Stimulated activated CD4-positive, alpha-beta T cell treated with anti-CD3 and anti-CD28 coated beads, Interleukin-2, amount 100 ng/mL, for 48 hours (primary cell): Measurements from ENCODE around the gene SDK1.
"Not testable (repeated sequence)": the region's sequence is repeated elsewhere in the genome, so short reads cannot be mapped to it uniquely, and the experiment has no call there.

ENCODE experiments used
- DNase-seq, 2 donors: peaks; one replicate each; pipeline ENCODE4 v3.0.0-alpha.2; 2020

SDK1 gene

DNA sequence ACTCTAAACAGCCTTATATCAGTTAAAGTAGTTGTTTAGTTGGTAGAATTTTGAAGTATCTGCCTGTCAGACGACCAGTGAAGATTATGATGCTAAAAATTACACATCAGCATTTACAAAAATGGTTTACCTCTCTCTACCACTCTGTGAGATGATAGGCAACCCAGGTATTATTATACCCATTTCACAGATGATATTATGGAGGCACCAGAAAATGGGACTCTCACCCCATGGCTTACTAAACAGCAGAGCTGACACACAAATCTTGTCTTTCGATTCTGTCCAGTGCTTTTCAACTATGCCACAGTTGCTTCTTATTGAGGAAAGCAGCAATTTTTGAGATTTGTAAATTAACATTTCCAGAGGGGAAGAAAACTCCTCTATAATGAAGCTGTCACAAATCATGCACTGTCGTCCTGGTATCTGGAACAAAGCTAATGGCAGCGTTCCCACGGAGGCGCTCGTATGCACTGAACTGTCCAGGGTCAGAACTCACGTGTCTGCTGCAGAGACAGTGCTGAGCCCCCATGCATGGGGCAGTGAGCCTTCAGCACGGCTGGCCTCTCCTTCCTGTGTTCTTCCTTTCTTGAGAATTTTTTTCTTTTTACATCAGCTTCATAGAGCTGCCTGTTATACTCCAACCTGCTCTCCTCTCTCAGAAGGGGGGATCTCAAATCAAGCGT lies 381.1 kb downstream of the SDK1 start:
- no peak for DNase-seq

DNA sequence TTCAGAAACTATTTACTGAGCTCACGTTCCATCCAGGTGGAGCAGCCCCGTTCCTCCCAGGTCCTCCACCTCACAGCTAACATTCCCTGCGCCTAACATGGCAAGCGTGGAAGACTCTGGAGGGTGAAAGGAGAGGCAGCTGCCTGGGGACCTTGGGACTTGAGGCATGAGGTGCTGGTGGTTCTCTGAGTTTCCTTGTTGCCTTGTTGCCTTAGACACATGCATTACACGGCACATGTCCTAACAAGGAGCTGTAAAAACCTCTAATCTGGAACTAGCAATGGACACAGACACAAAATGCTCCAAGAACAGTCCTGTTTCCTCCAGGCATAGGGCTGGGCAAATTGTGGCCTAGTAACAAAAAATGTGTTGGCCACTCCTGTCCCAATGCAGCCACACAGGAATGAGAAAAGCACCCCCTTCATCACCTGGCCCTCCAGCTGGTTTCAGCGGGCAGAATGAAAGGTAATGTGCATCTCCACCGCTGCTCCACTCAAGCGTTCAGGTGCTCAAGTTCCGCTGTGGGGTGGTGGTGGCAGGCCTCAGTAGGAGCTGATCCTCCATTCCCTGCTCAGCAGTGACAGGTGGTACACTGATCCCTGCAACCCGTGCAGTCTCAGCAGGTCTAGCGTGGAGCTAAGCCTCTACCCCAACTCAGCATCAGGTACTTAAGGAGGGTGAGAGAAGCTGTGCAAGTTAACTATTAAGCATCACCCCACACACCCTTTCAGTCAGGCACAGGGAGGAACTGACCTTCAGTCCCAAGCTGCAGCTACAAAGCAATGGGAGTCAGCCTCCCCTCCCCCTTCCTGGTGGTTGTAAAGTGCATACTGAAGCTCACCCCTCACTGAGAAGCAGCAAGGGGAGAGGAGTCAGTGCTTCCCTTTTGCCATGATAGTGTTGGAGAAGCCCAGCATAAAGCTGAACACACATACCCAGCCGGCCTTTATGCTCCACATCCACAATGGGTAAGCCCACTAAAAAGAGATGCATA lies 382.8 kb downstream of the SDK1 start:
- no peak for DNase-seq

DNA sequence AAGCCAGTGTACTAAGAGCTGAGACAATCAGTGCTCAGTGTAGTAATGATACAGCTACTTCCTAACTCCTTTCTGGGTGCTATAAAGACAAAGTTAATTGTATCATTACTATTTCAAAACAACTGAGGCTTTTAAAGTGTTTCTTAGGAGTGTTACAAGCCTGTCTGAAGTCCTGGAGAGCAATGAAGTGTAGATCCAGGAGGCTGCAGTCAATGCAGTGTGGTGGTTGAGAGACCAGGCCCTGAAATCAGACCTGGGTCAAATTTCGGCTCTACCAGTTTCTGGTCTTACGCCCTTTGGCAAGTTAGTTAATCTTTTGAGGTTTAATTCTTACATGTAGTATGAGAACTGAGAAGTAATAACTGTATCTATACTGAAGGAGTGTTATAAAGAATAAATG lies 387.0 kb downstream of the SDK1 start:
- DNase-seq = no peak

DNA sequence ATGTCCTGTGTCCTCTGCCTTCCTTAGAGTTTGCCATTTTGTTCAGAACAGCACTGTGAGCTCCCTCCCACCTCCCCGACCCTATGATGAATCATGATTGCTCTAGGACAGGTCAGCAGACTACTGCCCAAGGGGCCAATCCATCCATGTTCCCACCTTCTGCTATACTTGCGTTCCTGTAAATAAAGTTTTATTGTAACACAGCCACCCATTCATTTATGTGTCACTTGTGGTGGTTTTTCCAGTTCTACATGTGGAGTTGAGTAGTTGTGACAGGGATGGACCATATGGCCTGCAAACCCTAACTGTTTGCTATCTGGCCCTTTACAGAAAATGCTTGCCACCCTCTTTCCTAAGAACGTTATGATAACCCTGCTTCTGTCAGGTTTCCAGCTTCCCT lies 387.8 kb downstream of the SDK1 start:
- no peak for DNase-seq

DNA sequence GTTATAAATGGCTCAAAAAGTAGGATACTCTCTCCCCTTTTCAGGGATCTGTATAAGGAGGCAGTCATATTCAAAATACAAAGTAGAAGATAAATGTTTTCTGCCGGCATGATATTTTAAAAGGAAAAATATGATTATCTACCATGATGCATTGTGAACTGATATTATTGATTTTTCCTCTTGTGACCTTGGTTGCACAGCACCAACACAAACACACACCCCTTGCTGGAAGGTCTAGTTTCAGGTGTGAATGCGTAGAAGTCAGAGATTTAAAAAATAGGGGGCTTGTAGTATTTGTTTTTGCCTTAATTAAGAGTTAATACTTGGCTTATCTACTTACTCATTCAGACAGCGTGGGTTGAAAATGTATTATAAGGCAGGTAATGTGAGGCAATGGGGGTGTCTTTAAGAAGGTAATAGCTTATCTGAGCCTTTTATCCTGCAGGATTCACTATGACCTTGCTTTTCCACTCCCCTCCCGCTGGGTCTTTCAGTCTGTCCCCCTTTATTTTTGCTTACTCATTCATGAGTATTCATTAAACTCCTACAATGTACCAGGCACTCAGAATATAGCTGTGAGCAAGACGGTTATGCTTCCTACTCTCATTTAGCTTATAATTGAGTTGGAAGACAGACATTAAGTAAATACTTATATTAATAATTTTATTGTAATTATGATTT lies 390.6 kb downstream of the SDK1 start:
- DNase-seq = no peak

DNA sequence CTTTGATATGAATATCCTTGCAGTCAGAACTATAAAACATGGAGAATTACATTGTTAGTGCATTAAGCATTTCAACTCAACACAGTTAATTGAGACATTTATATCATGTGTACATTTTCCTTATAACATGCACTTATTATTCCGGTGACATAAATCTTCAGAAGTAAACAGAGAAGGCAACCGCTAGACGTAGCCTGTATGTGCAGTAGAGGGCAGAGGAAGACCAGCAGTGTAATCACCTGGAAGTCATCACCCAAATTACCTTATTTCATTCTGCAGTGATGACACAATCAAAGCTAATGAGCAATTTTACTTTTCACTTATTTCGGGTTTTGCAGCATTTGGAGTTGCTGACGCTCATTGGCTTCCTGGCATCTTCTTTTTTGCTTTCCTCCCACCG lies 394.6 kb downstream of the SDK1 start:
- DNase-seq = no peak

DNA sequence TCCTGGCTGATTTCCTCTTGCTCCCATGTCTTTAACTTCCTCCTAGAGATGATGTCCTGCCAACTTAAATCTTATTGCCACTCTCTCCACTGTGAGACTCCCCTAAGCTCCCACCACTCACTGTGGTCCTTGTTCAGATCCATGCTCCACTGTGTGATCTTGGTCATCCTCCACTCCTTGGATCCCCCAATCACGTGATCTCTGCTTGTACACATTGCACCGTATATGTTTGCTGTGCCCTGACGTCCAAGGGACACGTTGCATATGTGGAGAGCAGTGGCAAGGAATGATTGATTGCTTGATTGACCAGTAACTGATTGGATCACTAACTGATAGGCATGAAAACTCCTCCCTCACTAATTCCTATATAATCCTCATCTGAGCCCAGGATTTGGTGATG lies 395.1 kb downstream of the SDK1 start:
- DNase-seq = no peak

DNA sequence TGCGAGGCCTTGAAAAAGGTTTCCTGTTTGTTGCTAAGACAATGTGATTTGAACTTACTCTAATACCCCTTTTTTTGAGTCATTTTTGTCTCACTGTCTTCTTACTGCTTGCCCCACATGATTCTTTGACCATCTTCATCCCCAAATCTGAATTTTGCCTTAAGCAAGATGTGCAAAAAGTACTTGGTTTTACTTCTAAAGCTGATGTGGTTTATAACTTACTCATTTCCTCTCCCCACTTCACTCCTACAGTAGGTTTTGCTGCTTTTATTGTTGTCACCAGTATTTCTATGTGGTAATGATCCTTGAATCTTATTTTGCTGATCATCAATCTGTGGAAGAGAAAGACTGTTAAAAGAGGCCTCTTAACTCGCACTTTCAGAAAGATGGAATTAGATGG lies 396.4 kb downstream of the SDK1 start:
- no peak for DNase-seq

DNA sequence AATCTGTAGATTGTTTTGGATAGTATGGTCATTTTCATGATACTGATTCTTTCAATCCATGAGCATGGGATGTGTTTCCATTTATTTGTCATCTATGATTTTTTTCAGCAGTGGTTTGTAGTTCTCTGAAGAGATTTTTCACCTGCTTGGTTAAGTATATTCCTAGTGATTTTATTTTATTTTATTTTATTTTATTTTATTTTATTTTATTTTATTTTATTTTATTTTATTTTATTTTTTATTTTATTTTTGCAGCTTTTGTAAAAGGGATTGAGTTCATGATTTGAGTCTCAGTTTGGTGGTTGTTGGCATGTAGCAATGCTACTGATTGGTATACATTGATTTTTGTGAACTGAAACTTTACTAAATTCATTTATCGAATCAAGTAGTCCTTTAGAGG lies 404.2 kb downstream of the SDK1 start:
- DNase-seq = no peak

DNA sequence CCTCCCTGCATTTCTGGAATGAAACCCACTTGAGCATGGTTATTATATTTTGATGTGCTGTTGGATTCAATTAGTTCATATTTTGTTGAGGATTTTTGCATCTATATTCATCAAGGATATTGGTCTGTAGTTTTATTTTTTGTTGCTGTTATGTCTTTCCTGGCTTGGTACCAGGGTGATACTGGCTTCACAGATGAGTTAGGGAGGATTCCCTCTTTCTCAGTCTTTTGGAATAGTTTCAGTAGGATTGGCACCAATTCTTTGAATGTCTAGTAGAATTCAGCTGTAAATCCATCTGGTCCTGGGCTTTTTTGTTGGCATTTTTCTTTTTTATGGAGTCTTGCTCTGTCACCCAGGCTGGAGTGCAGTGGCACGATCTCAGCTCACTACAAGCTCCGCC lies 405.0 kb downstream of the SDK1 start:
- DNase-seq = not testable (repeated sequence)

DNA sequence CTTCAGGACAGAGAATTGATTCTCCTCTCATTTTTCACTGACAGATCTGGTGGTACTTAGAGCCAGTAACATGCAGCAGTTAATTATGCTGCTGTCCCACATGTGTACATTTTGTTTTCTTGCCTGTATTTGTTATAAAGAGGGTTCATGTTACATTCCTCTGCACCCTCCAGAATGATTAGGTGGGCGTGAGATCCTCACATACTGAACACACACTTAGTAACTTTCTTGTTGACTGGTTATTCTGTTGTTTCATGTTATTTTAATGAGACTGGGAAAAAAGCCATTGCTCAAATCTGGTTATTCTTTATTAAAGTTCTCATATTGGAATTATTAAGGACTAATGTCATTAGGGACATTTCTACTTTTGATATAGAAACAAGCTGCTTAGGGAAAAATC lies 409.1 kb downstream of the SDK1 start:
- DNase-seq = no peak

DNA sequence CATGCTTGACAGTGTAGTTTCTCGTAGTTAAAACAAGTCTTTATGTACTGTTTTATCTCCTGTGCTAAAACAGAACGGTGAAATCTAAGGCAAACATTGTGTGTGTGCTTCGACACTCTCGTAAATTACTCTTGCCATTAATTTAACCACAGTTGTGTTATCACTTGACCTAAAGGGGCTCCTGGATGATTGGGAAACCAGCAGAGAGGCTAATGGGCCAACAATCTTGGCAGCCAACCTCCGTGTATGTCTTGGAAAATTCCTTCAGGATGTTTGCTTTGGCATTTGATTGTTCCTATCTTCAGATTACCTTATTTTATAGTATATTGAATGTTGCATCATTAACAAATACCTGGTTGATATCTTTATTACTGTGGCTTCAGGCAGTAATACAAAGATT lies 409.5 kb downstream of the SDK1 start:
- DNase-seq = no peak

DNA sequence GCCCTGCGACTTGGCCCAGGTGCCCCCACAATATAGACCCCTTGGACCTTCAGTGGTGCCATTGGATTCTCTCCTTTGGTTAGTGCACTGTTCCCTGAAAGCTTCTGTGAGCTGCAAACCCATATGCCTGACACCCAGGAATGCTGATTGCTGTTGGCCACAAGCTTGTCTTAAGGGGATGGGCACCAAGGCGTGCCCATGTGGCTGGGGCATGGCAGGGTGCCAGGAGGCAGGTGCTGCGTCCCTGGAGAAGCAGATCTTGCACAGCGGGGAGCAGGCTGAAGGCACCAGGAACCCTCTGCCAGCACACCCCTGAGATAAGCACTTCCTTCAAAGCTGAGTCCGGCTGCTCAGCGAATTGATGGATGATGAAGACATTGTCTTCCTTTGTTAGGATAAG lies 411.8 kb downstream of the SDK1 start:
- DNase-seq = no peak

DNA sequence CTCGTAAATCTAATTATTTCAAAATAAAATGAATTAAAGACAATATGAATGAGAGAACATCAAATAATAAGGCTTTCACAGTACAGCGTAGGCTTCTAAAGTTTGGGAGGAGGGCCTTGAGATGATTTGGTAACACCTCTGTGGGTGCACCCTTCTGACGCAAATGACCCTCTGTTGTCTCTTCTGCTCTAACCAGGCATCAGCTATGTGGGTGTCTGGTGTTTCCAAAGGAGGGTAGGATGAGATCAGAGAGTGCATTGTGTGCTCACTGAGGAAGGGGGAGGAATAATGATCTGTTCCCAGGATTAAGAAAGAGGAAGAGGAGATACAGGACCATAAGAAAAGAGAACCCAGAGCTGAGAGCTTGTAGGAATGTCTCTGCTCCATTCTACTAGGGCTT lies 420.4 kb downstream of the SDK1 start:
- DNase-seq = no peak

DNA sequence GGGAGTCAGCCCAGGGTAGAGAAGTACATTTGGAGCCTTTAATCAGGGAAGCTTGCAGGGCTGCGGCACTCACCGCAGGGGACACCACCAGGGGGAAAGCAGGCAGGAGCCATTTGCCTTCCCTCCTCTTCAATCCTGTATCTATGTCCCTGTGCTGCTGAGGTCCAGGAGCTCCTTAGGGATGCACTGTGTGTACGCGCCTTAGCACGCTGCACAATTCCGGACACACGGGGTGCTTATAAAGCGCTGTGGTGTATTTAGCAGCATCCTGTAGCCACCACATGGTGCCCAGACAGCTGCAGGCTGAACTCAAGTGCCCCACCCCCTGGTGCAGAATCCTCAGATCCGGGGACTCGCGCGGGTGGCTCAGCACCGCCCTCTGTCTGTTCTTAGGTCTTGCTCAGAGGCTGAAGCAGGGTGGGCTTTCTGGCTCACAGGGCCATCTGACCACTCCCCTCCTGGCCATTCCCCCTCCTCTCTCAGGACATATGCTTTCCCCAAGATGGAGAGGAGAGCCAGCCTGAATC lies 421.4 kb downstream of the SDK1 start:
- no peak for DNase-seq

DNA sequence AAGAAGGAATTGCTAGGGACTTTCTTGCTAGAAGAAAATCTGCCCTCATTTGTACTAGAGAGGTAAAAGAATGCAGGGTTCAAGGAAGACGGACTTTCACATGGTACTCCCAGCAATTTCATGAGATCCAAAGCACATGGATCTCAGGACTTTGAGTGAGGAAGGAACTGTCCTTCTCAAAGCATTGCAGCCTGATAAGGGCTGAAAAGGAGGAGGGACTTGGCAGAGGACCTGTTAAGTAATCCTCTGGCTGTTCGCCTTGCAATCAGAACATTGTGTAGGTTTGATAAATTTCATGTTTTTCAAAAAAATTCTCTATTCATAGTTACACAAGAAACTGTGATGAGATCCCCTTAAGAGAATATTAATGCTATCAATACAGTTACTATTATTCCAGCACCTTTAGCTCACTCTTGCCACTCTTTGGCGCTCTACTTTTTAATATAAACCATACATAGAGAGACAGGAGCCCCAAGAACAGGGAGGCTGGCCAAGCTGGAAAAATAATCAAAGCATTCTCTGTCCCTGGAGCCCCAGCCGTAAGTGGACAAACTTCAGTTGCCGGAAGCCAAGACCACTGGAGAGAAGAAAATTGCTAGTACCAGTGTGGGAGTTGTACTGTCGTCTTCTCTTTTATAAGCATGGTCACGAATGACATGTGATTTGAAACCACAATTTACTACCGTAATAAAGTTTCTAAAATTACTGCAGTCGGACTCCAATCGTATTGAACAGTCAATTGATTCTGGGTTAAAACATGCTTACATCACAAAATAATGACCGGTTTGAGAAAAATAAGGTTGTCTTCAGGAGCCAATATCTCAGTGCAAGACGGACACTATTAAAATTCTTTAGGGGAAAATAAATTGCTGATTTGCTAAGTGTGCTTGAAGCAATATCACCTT lies 424.4 kb downstream of the SDK1 start:
- no peak for DNase-seq

DNA sequence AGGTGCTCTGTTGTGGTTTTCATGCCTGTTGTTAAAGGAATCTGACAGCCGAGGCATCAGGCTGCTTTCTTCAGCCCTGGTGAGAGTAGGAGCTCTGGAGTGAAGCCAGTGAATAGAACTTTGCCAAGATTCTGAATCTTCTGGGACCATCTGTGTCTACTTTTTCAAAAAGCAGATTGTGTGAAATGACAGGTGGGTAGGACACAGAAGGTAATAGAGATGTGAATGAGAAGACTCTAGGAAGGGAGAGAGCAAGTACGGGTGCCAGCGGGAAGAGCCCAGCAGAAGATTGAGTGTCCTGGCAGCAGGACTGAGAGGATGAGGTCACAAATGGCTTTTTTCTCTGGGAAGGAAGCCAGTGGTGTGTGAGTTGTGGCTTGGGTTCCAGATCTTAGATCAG lies 429.2 kb downstream of the SDK1 start:
- no peak for DNase-seq

DNA sequence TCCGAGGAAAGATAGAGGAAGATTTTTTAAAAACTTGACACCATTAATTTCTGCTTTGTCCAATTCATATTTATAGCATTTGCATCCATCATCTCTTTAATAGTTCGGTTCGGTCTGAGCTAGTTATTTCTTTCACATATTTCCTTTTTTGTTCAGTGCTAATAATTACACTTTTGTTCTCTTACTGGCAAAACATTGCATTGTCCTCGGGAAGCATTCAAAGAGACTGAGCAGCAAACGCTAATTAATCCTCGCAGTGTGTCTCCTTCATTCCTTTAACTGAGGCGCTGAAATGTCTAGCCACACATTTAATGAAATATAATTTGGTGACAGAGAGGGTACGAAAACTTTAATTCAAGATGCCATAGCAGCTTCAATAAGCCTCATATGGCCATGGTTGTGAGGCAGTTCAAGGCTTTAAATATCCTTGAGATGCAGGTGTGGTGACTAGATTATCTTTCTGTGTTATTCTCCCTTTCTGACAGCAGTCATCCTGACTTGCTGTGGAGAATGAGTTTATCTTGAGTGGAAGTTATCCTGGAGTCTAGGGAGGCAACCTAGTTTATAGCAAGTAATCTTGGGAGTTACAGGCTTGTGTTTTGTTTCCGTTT lies 431.4 kb downstream of the SDK1 start:
- no peak for DNase-seq

DNA sequence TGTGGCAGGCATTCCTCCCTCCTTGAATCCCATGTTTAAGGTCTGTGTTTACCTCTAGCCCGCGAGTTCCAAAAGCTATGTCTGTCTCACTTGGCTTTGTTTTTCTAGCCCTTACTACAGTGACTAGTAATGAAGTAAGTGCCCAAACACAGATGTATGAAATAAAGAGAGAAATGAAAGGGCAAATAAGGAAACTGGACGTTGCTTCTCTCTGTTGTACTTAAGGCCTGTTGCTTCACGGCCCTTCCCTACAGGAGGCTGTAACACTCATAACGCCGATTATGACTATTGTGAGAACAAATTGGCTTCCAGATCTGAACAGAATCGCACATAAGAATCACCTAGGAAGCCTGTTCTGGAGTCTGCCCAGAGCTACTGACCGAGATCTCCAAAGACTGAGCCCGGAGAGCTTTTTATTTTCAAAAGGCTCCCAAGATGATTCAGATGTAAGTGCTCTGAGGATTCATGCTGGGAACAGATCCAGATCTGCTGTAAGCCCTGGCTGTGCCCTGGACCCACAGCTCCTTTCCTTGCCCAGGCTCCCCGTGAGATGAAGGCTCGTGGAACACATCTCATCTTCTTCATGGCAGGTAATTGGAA lies 432.6 kb downstream of the SDK1 start:
- no peak for DNase-seq

DNA sequence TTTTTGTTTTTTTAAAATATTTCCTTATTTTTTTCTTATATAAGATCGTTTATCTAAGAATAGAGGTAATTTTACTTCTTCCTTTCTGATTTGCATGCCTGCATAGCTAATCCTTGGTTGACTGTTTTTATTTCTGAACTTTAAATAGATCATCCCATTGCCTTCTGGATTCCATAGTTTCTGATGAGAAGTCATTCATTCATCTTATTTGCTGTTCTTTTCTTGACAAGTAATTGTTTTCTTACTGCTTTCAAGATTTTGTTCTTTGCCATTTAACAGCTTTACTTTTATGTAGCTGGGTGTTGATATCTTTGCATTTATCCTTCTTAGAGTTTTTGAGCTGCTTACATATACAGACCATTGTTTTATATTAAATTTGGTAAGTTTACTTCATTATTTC lies 437.9 kb downstream of the SDK1 start:
- no peak for DNase-seq

DNA sequence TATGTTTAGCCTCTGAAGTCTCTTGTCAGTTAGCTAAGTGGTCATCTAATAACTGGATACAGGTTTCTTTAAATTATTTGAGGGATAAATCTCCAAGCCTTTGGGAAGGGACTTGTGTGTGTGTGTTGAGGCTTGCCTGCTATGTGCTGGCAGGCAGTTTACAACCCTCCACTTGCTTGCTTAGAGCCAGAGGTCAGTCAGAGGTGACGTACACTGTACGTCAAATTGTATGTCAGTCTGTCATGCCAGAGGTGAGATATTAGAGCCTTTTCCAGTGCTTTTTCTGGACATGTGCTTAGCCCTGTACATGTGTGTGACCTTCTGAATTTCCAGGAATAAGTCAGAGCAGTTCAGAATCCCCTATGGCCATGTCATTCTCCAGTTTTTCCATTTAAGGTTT lies 438.9 kb downstream of the SDK1 start:
- DNase-seq = no peak

DNA sequence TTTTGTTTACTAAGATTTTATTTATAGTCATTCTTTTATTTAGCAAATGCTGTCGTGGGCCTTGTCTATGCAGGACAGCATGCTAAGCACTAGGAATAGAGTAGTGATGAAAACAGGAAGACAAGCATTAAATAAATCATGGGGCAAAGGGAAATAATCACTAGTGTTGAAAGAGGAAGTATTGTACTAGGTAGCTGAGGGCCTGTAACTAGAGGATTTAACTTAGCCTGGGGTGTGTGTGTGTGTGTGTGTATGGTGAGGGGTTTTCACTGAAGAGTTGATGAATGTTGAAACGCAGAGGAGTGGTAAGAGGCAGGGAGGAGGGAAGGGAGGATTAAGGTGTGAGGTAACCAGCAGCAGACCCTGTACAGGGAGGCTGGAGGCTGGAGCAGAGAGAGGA lies 446.4 kb downstream of the SDK1 start:
- no peak for DNase-seq
